Measurements from ENCODE around the gene PEPD.

PEPD gene

GRCh38 chr19:33499248-33499647 is 22.3 kb downstream of the PEPD start:
- Histone ChIP-seq H4K20me1 (ENCODE audit: low read depth, low read length) (no peaks in the 10 kb centered on the region), H3K4me3 (ENCODE audit: insufficient read depth, low read length, poor library complexity, severe bottlenecking) (no peak overlapping the region), H3K79me2 (ENCODE audit: insufficient read depth, low read length) (no peaks in the 10 kb centered on the region), H3F3A (ENCODE audit: insufficient read depth) (no peaks in the 10 kb centered on the region), H3K9me3 (ENCODE audit: insufficient read depth, low read length) (no peaks in the 10 kb centered on the region), H3K27me3 (ENCODE audit: low read length) (no peaks in the 10 kb centered on the region), H2AFZ (ENCODE audit: low read depth, low read length, severe bottlenecking) (no peak overlapping the region), H3K9ac (ENCODE audit: low read length) (no peak overlapping the region), H3K9me2 (replicated peaks; ENCODE audit: insufficient read depth, low read length) (no peaks in the 10 kb centered on the region), H3K36me3 (ENCODE audit: low read length) (no peaks in the 10 kb centered on the region), H3K27ac (ENCODE audit: low read depth, low read length) (no peak overlapping the region), H3K4me2 (ENCODE audit: low read depth, low read length, poor library complexity, severe bottlenecking) (no peak overlapping the region)
- no peak for TF ChIP-seq EZH2phosphoT487 (conservative IDR thresholded peaks at IDR 0.05; ENCODE audit: low read length)
- TF ChIP-seq, protein P1, sequence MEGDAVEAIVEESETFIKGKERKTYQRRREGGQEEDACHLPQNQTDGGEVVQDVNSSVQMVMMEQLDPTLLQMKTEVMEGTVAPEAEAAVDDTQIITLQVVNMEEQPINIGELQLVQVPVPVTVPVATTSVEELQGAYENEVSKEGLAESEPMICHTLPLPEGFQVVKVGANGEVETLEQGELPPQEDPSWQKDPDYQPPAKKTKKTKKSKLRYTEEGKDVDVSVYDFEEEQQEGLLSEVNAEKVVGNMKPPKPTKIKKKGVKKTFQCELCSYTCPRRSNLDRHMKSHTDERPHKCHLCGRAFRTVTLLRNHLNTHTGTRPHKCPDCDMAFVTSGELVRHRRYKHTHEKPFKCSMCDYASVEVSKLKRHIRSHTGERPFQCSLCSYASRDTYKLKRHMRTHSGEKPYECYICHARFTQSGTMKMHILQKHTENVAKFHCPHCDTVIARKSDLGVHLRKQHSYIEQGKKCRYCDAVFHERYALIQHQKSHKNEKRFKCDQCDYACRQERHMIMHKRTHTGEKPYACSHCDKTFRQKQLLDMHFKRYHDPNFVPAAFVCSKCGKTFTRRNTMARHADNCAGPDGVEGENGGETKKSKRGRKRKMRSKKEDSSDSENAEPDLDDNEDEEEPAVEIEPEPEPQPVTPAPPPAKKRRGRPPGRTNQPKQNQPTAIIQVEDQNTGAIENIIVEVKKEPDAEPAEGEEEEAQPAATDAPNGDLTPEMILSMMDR (IDR thresholded peaks at IDR 0.05; ENCODE audit: insufficient read depth, low read length, poor library complexity, severe bottlenecking) = no peak

DNA sequence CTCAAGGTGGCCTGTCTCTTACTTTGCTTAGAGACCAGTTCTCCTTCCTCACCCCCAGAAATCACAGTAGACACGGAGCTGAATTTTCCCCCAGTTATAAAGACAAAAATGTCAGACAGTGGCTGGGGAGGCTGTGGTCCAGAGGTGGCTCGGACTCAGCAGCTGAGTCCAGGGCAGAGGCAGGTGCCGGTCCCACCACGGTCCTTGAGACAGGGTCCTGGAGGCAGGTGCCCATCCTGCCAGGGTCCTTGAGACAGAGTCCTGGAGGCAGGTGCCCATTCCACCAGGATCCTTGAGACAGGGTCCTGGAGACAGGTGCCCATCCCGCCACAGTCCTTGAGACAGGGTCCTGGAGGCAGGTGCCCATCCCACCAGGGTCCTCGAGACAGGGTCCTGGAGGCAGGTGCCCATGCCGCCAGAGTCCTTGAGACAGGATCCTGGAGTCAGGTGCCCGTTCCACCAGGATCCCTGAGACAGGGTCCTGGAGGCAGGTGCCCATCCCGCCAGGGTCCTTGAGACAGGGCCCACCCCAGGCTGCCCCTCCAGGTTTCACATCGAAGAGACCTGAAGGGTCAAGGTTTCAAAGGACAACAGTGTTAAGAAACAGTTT is 23.1 kb downstream of the PEPD start:
- H3K27ac ChIP-seq (ENCODE audit: low read depth, low read length) = no peak overlapping the region
- no peak for TF ChIP-seq EZH2phosphoT487 (conservative IDR thresholded peaks at IDR 0.05; ENCODE audit: low read length)
- TF ChIP-seq, protein P1 (IDR thresholded peaks at IDR 0.05; ENCODE audit: insufficient read depth, low read length, poor library complexity, severe bottlenecking) = no peak
- H3K4me3 ChIP-seq (ENCODE audit: insufficient read depth, low read length, poor library complexity, severe bottlenecking) = no peak overlapping the region
- H3K4me2 ChIP-seq (ENCODE audit: low read depth, low read length, poor library complexity, severe bottlenecking) = no peak overlapping the region
- H3K9ac ChIP-seq (ENCODE audit: low read length) = no peak overlapping the region
- H3K9me3 ChIP-seq (ENCODE audit: insufficient read depth, low read length) = no peaks in the 10 kb centered on the region
- H4K20me1 ChIP-seq (ENCODE audit: low read depth, low read length) = no peaks in the 10 kb centered on the region
- H3K79me2 ChIP-seq (ENCODE audit: insufficient read depth, low read length) = no peaks in the 10 kb centered on the region
- no peaks in the 10 kb centered on the region for H3K9me2 ChIP-seq (replicated peaks; ENCODE audit: insufficient read depth, low read length)
- H3K27me3 ChIP-seq (ENCODE audit: low read length) = no peaks in the 10 kb centered on the region
- H3F3A ChIP-seq (ENCODE audit: insufficient read depth) = no peaks in the 10 kb centered on the region
- no peak overlapping the region for H2AFZ ChIP-seq (ENCODE audit: low read depth, low read length, severe bottlenecking)
- H3K36me3 ChIP-seq (ENCODE audit: low read length) = no peaks in the 10 kb centered on the region

- Histone ChIP-seq H3K27me3 (ENCODE audit: low read length) (no peaks in the 10 kb centered on the region), H3K79me2 (ENCODE audit: insufficient read depth, low read length) (no peaks in the 10 kb centered on the region), H2AFZ (ENCODE audit: low read depth, low read length, severe bottlenecking) (no peak overlapping the region), H3K9me2 (replicated peaks; ENCODE audit: insufficient read depth, low read length) (no peaks in the 10 kb centered on the region), H3K4me2 (ENCODE audit: low read depth, low read length, poor library complexity, severe bottlenecking) (no peak overlapping the region), H4K20me1 (ENCODE audit: low read depth, low read length) (no peaks in the 10 kb centered on the region), H3K9ac (ENCODE audit: low read length) (no peak overlapping the region), H3K27ac (ENCODE audit: low read depth, low read length) (no peak overlapping the region), H3F3A (ENCODE audit: insufficient read depth) (no peaks in the 10 kb centered on the region), H3K9me3 (ENCODE audit: insufficient read depth, low read length) (no peaks in the 10 kb centered on the region), H3K4me3 (ENCODE audit: insufficient read depth, low read length, poor library complexity, severe bottlenecking) (no peak overlapping the region), H3K36me3 (ENCODE audit: low read length) (no peaks in the 10 kb centered on the region)
- no peak for TF ChIP-seq EZH2phosphoT487 (conservative IDR thresholded peaks at IDR 0.05; ENCODE audit: low read length)
- TF ChIP-seq, protein P1 (IDR thresholded peaks at IDR 0.05; ENCODE audit: insufficient read depth, low read length, poor library complexity, severe bottlenecking) = no peak
Measured at GRCh38 chr19:33497778-33498175, 23.8 kb downstream of the PEPD start.
